Stomach (tissue), 4 donors: ENCODE data around the gene SNX33.

ENCODE experiments used
- CTCF ChIP-seq, 7 experiments: fragments of 450-650 bp in 4 of 7; fragments of 200-600 bp in 3 of 7; sonication (generic) in 3 of 7; IDR thresholded peaks; one replicate each; pipeline ENCODE4 v1.5.1; 2016 to 2019; ENCODE audit warnings: antibody characterized with exemption in 7 of 7, control low read depth in 2 of 7, mild to moderate bottlenecking in 1 of 7
- EP300 ChIP-seq: sonication (generic); formaldehyde crosslinking; IDR thresholded peaks from one replicate; pipeline ENCODE4 v1.6.1; 2017; ENCODE audit warnings: antibody characterized with exemption
- POLR2A ChIP-seq, 4 donors: fragments of 450-650 bp; IDR thresholded peaks; one replicate each; pipeline ENCODE4 v1.6.1; 2016; ENCODE audit warnings: antibody characterized with exemption in 4 of 4, control low read depth in 2 of 4, mild to moderate bottlenecking in 1 of 4, moderate library complexity in 1 of 4
- POLR2AphosphoS5 ChIP-seq, 3 donors: sonication (generic); formaldehyde crosslinking; IDR thresholded peaks; one replicate each; pipeline ENCODE4 v1.6.1; 2016; ENCODE audit warnings: antibody characterized with exemption in 3 of 3

GRCh38 chr15:75644376-75644775 lies 3.3 kb upstream of the SNX33 start:
- TF ChIP-seq CTCF (IDR thresholded peaks at IDR 0.05) (no peak), EP300 (no peak), POLR2A (IDR thresholded peaks at IDR 0.05) (no peak), POLR2AphosphoS5 (IDR thresholded peaks at IDR 0.05) (no peak)
